ENCODE data around the gene CELF2.
A peak's percentile ranks its signal among the peaks of the same experiment; 100 is the strongest.
"Not testable (repeated sequence)": the region's sequence is repeated elsewhere in the genome, so short reads cannot be mapped to it uniquely, and the experiment has no call there.

Gene CELF2

DNA sequence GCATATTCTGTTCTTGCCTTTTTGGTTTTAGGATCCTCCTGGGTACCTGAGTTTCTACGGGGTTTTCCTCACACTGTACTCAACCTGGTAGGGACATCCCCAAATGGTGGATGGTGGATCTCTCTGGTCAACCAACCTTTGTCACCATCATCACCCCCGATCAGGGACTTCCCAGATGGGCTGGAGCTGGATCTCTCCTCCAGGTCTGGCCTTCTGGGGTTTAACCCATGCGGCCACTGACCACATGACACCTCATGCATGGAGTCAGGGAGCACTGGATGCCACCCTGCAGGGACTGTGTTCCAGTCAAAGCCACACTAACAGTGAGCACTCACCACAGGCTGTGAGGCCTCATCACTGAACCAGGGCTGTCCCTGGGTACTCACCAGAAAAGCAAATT lies 80.0 kb downstream of the CELF2 start:
- no peak for DNase-seq (ENCODE audit: low spot score)

DNA sequence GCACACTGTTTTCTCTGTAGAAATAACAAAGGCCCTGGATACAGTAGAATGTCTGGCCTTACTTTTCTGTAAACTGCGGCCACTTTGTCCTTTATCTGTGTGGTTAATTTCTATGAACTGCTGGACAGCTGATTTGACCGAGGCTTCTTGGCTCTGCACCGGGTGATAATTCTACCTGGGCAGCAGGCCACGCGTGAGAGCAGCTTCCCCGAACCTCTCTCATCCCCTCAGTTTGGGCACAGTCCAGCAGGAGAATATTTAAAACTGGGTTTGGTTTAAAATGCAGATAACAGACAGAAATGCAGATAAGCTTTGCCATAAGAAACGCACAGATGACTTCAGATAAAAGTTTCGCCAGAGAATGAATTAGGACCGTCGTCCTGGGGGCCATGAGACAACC lies 81.0 kb downstream of the CELF2 start:
- no peak for DNase-seq (ENCODE audit: low spot score)

DNA sequence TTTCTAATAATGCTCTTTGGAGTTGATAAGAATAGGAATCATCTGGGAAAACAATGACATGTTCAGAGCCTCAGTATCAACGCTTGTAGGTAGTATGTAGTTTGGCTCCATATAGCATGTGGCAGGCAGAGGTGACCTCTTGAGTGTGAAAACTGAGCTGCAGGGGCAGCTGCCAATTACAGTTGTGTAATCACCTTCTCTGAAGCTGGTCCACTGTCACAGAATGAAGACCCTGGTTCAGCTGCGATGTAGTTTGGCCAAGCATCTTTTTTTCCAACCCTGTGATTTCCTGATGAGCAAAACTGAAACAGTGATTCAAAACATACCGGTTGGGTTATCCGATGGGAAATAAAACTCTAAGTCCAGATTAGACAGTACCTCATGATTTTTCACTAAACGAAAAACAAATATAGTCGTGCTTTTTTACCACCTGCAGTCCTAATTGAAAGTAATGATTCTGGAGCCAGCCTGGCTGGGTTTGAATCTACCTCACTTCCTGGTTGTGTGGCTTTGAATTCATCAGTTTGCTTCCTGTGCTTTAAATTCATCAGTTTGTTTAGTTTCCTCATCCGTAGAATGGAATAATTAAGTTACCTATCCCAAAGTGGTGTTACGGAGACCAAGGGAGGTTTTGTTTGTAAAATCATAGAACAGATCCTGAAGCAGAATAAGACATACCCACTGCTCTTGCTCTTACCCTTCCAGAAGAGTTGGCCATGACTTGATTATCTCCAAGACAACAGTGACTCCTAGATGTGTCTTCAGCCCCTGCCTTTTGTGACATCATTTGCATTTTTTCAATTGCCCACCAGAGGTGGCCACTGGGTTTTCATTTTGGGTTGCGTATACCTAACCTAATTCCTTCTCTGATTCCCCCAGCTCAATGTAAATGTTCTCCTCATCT lies 87.4 kb downstream of the CELF2 start:
- DNase-seq (ENCODE audit: low spot score): peak; percentile 18

DNA sequence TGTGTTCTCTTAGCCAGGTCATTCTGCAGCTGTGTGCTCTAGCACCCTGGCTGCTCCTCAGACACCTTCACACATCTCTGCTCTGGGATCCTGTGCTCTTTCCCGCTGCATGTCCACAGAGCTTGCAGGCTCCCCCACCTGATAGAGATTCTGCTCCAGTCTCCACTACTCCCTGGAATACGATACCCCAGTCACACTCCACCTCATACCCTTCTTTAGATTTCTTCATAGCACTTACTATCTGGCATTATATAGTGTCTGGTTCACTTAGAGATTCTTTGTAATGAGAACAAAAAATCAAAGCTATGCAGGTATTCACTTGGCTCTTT lies 88.0 kb downstream of the CELF2 start:
- no peak for DNase-seq (ENCODE audit: low spot score)

DNA sequence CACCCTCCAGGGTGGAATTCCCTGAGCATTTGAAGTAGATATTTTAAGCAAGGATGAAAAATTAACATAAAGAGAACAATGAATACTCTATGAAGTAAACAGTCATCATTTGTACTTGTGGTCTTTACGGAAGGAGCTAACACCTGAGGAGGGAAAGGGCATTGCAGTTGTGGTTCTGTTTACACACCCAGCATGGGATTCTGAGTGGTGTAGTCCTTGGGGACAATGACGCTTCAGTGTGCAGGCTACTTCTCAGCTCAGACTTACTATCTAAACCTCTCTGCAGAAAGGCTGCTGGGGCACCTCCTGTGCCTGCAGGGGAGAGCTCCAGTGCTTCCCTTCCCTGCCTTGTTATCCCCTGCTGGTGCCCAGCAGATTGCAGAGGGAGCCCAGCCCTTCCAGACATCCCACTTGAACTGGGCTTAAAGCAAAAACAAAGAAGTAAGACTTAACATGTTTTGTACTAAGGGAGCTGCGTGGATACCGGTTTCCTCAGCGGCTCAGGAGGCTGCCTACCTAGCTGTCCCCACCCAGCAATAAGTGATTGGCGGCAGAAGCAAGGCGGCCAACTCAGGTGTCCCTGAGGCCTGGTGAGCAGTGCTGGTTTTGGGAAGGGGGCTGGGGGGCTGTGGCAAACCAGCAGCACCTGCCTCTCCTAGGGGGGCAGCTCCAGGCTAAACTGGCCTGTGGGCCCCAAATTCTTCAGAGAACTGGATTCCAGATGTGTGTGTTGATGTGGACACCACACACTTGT lies 89.1 kb downstream of the CELF2 start:
- no peak for DNase-seq (ENCODE audit: low spot score)

DNA sequence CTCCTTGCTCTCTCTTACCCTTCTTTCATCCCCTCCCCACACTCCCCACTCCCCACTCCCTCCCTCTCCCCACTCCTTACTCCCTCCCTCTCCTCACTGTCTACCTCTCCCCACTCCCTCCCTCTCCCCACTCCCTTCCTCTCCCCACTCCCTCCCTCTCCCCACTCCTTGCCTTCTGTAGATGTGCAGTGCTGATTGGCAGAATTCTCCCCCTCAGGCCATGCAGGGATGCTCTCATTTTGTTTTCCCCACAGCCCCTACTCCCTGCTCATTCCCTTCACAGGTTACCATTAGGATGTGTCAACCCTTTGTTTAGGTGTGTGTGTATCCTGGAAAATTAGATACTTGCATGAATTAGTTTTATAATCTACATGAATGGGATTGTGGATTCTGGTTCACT lies 90.3 kb downstream of the CELF2 start:
- DNase-seq (ENCODE audit: low spot score): no peak

DNA sequence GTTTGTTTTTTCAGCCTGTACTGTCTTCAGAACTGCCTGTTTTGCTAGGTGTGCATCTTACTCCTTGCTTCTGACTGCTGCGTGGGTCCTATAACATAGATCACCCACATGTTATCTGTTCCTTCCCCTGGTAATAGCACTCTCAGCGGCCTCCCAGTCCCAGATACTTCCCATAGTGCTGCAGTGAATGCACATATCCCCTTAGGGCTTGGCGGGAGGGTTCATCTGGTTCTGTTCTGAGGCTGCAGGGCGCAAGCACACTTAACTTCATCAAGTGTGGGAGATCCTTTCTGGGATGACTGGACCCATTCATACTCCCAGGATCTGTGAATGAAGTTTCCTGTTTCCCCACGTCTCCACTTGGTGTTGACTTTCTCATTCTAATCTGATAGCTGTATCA lies 90.7 kb downstream of the CELF2 start:
- no peak for DNase-seq (ENCODE audit: low spot score)

DNA sequence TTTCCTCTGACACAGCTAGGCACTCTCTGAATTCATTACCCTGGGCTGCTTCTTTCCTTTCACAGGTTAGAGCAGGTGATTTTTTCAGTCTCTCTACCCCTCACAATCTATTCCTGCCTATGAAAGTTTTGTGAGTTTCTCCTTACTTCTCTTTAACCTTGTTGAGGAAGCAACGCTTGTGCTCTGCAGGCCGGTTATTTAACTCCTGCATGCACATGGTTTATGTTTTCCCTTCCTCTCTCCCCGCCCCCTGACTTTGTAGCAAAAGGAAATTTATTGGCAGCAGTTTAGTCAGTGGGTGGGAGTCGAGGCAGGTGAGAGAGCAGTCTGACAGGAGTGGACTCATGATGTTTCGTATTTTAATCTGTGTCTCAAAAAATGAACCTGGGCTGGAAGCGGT lies 91.9 kb downstream of the CELF2 start:
- DNase-seq (ENCODE audit: low spot score): no peak

DNA sequence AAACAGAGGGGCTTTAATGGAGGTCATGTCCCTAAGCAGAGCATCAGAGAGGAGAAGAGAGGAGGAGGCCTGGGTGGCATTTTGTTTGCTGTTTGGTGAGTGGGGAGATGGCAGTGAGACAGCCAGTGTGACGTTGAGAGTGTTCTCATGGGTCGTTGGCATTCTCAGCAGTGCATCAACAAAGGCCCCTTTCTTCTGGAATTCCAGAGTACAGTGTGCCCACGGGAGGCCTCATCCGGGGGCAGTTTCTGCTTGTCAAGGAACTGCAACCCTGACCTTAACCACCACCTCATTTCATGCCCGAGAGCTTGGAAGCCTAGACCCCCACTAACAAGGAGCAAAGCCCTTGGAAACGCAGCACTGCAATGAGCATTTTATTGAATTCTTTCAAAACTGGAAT lies 92.9 kb downstream of the CELF2 start:
- DNase-seq (ENCODE audit: low spot score): no peak

DNA sequence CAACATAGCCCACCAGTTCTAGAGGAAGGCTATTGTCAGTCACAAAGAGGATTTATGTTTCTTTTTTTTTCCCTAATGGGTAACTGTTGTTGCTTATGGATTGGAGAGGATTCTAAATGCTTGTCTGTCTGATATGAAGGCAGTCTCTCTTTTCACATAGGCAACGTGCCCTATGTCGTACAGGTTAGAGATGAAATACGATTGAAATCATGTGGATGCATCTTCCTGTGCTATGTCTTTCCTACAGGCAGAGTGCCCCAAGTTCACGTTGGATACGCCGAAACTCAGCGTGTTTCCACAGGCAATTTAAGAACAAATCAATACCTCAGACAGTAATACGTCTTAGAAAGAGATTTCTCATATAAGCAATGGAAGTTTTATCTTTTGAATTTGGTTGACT lies 93.8 kb downstream of the CELF2 start:
- DNase-seq (ENCODE audit: low spot score): no peak

DNA sequence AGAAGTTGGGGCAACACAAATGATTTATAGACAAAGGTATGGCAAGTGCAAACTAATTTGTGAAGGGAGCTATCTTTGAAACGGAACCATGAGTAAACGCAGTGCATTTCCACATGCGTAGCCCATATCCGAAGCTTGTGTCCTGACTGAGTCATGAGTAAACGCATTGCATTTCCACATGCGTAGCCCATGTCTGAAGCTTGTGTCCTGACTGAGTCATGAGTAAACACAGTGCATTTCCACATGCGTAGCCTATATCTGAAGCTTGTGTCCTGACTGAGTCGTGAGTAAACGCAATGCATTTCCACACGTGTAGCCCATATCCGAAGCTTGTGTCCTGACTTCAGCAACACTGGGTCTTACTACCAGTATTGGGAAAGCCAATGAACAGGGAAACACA lies 95.0 kb downstream of the CELF2 start:
- no peak for DNase-seq (ENCODE audit: low spot score)

DNA sequence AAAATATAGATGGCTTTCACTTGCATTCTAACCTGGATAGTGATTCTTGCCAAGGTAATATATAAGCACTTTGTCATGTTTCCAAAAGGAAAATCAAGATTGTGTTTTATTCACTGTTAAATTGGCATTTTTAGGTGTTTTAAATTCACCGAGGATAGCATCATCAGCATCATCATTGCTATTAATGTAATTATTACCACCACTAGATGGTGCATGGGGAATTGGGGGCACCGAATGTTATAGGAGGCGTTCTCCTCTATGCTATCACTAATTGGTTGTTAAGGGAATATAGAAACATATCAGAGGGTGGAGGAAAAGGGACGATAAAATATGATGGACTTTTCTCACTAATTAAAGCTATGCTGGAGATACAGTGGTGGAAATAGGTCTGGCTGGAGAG lies 95.5 kb downstream of the CELF2 start:
- peak; percentile 72 for DNase-seq (ENCODE audit: low spot score)

DNA sequence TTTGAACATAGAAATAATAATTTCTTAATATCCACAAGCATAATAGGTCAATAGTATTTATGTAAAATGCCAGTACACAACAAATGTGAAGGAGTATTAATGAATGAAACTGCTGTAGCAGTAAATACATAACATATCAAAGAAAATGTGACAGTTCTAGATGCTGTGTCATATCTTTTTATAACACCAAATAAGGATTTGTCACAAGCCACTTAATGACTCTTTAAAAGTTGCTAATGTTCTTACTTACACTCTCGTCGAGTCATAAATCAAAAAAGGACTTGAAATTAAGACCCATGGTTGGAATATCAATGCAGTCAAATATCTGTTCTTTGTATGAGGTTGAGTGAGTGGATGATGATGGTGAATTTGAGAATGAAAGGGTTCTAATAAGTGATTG lies 96.6 kb downstream of the CELF2 start:
- DNase-seq (ENCODE audit: low spot score): no peak

DNA sequence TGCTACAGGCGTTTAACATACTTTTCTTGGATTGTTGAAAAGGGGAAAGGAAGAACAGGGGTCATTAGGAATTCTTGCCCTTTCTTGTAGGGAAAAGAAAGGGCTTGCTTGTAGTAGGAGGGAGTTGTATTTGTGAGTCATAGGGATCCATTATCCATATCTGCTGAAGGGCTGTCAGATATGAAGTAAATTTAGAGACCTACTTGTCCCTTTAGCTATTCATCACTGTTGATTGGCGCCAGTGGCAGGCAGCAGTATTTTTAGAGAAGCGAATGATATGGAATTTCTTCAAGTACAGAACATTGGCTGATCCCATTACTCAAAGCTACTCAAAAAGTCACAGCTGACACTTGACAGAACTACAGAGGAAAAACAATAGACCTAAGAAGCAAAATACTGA lies 97.7 kb downstream of the CELF2 start:
- DNase-seq (ENCODE audit: low spot score): no peak

DNA sequence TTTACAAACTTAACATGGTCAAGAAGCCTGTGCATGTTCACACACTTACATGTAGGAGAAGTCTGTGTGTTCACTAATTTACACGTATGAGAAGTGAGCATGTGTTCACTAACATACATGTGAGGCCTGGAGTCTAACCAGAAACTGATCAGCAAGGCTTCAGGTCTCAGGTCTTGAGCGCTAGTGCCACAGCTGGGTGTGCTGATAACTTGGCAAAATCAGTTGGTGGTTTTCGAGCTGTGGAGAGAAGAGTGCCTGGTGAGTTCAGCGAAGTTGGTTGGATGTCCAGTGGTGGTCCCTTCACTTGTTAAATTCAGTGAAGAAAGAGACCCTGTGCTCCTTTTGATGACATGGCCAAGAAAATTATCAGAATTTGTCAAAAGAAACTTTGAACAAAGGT lies 98.7 kb downstream of the CELF2 start:
- no peak for DNase-seq (ENCODE audit: low spot score)

DNA sequence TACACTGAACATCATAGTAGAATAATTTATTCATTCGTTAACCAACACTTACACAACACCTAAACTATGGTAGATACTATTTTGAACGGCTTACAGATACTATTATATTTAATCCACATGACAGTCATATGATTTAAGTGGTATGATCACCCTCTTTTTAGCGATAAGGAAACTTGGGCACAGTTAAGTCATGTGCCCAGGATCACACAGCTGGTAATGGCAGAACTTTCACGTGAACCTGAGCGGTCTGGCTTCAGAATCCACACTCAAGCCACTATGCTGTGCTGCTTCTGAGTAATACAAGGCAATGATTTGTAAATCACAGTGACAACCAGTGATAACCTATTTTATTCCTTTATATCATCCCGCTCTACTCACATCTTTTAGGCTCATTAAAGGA lies 99.1 kb downstream of the CELF2 start:
- DNase-seq (ENCODE audit: low spot score): no peak

DNA sequence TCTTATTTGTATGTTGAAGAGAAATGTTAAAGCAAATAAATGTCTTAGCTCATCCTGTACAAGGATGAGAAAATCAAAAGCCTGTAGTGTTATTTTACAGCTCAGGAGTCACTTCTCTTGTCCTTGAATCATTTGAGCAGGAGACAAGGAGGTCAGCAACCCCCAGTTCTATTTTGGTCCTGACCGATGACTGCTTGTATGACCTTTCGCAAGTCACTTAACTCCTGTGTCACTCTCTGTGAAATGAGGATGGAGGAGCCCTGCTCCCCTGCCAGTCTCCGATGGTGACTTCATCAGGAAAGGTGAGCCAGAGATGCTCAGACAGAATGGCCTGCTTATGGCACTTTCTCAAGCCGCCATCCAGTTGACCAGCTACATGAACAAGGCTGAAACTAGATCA lies 101.0 kb downstream of the CELF2 start:
- DNase-seq (ENCODE audit: low spot score): no peak

DNA sequence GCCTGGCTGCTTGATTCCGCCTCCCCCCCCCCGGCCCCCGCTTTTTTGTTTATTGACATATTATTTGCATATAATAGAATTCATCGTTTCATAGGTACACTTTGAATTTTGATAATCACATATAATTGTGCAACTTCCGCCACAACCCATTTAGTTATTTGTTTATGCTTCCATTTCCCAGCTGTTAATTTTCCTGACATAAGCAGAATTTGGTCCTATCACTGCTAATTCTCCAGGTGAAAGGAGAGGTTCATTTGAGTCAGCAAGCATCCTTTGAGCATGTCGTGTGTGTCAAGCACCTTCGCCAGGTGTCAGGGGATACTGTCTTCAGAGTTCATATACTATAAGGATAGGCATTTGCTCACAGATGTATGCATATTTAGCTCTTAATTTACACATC lies 102.2 kb downstream of the CELF2 start:
- no peak for DNase-seq (ENCODE audit: low spot score)

DNA sequence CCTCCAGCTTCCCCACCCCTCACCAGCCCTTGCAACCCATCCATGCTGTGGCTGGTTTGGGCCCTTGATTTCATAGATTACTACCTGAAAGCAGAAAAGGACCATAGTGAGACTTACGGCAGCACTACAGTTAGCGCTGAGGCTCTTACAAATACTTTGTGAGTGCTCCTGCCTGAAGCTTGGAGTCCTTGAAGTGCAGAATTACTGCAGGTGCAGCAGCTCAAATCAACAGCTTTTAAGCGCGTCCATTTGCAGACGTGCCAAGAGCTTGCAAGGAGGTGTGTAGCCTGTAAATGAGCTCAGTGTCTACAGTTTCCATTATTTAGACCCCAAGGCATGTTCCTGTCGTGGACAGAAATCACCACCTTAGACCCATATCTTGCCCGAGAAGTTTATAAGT lies 103.0 kb downstream of the CELF2 start:
- DNase-seq (ENCODE audit: low spot score): no peak

DNA sequence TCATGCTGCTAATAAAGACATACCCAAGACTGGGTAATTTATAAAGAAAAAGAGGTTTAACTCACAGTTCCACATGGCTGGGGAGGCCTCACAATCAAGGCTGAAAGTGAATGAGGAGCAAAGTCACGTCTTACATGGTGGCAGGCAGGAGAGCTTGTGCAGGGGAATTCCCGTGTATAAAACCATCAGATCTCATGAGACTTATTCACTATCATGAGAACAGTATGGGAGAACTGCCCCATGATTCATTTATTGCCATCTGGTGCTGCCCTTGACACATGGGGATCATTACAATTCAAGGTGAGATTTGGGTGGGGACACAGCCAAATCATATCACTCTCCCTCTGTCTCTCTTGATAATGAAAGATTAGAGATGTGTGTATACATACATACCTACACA lies 106.2 kb downstream of the CELF2 start:
- DNase-seq (ENCODE audit: low spot score): not testable (repeated sequence)

DNA sequence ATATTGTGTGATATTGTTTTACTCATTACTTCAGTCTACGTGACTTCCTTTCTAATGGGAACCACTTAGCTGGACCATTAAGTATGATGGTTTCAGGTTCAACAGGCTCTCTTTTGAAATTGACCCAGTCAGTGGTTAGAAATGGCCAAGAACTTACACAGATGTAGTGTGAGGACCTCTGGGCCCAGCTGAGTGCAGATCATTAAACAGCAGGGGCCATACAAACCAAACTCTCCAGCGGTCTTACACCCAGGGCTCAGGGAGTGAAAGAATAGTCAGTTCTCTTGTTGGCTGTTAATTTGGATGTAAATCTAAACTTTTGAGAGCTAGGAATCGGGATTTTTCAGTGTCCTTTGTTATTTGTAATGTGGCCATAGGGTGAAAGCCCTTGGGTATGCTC lies 107.3 kb downstream of the CELF2 start:
- no peak for DNase-seq (ENCODE audit: low spot score)

DNA sequence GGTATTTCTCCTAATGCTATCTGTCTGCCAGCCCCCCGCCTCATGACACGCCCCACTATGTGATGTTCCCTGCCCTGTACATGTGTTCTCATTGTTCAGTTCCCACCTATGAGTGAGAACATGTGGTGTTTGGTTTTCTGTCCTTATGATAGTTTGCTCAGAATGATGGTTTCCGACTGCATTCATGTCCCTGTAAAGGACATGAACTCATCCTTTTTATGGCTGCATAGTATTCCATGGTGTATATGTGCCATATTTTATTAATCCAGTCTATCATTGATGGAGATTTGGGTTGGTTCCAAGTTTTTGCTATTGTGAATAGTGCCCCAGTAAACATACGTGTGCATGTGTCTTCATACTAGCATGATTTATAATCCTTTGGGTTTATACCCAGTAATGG lies 109.3 kb downstream of the CELF2 start:
- not testable (repeated sequence) for DNase-seq (ENCODE audit: low spot score)

DNA sequence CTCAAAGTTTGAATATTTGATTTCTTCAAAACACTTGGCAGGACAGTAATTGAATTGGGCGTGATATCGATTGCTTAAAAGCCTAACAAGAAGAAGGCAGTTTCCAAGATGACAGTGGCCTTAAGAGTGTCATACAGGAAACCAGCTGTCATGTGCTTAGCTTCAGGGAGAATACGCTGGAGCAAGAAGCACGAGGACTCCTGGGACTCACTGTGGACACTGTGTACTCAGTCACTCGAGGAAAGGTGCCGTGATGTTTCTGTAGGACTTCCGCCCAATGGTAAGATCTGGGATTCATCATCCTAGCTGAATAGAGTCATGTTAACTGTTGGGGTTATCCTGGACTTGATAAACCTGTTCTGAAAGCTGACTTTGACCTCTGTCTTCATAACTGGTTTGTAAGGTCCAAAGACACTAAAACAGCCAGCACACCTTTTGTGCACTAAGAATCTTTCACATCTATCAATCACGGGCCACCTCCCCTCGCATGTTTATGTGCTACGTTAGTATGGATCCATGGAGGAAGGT lies 113.5 kb downstream of the CELF2 start:
- no peak for DNase-seq (ENCODE audit: low spot score)

DNA sequence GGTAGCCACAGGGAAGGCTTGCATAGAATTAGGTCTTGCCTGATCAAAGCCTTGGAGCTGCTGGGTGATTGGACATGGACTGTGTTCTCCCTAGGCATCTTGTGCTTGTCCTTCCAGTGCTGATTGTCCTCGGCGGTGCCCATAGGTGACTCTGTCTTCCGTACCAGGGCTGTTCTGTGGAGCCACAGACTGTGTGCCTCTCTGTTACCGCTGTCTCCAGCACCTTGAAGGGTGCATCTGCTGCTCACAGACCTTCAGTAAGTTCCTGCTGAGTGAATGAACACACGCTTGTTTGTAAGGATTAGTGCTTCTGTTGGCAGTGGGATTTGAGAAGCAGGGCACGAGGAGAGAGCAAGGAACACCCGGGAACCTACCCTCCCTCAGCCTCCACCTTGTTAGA lies 116.7 kb downstream of the CELF2 start:
- no peak for DNase-seq (ENCODE audit: low spot score)

Data from CD4-positive, alpha-beta T cell treated with Interleukin-15 for 4 hours (primary cell).